Natural killer cell (primary cell): Measurements from ENCODE around the gene TFAP2D. TPM values are rescaled to one million over a fixed set of nuclear protein-coding genes. Genes with fewer than 3 reads are reported as not detected.

ENCODE experiments used
- ATAC-seq, 3 donors: fragments of 150-1000 bp in 2 of 3; fragments of 200-7000 bp in 1 of 3; cut with Tn5 transposase; 1 replicate in 1 of 3; 2 replicates in 2 of 3; pipeline ENCODE4 v1.10.0; 2021; ENCODE audit warnings: mild to moderate bottlenecking in 2 of 3, moderate library complexity in 2 of 3
- DNase-seq, 2 donors: peaks; one replicate each; pipeline versions ENCODE4 v3.0.0 to v3.0.0-alpha.2; 2013 to 2021; ENCODE audit warnings: mixed read lengths in 1 of 2
- H3K27ac ChIP-seq: one replicate; pipeline ENCODE4 v1.5.1; 2013; ENCODE audit warnings: mild to moderate bottlenecking, low read length
- H3K27me3 ChIP-seq: one replicate; pipeline ENCODE4 v1.6.1; 2013; ENCODE audit warnings: low read length; ENCODE audit not compliant: control insufficient read depth, insufficient read depth
- H3K36me3 ChIP-seq: one replicate; pipeline ENCODE4 v1.6.1; 2013; ENCODE audit warnings: low read length; ENCODE audit not compliant: control insufficient read depth, insufficient read depth
- H3K4me1 ChIP-seq: one replicate; pipeline ENCODE4 v1.6.1; 2013; ENCODE audit warnings: low read length; ENCODE audit not compliant: control insufficient read depth, insufficient read depth
- H3K4me3 ChIP-seq: one replicate; pipeline ENCODE4 v1.5.1; 2013; ENCODE audit warnings: low read length
- H3K9me3 ChIP-seq: one replicate; pipeline ENCODE4 v1.6.1; 2013; ENCODE audit warnings: low read length; ENCODE audit not compliant: control insufficient read depth, insufficient read depth
- H3K27ac Mint-ChIP-seq, 2 donors: one replicate each; pipeline ENCODE4 v1.8.0; 2022; ENCODE audit warnings: mild to moderate bottlenecking in 2 of 2, mixed read lengths in 2 of 2, moderate library complexity in 1 of 2
- H3K27me3 Mint-ChIP-seq, 2 donors: one replicate each; pipeline ENCODE4 v1.8.0; 2022; ENCODE audit warnings: low read depth in 2 of 2, mixed read lengths in 2 of 2
- H3K36me3 Mint-ChIP-seq: one replicate; pipeline ENCODE4 v1.8.0; 2022; ENCODE audit warnings: mixed read lengths
- H3K4me1 Mint-ChIP-seq, 2 donors: one replicate each; pipeline ENCODE4 v1.8.0; 2022; ENCODE audit warnings: mixed read lengths in 2 of 2
- H3K4me3 Mint-ChIP-seq: one replicate; pipeline ENCODE4 v1.8.0; 2022; ENCODE audit warnings: mild to moderate bottlenecking, moderate library complexity, mixed read lengths
- H3K9me3 Mint-ChIP-seq, 2 donors: one replicate each; pipeline ENCODE4 v1.8.0; 2022; ENCODE audit warnings: mixed read lengths in 2 of 2
- CTCF ChIP-seq: fragments of 200-600 bp; IDR thresholded peaks from one replicate; pipeline ENCODE4 v1.8.0; 2022; ENCODE audit warnings: antibody characterized with exemption
- WGBS: methylation state at CpG from one replicate; pipeline ENCODE4 v1.1.7; 2013; ENCODE audit warnings: missing lambda C conversion rate; ENCODE audit not compliant: insufficient coverage; 5-methylcytosine and 5-hydroxymethylcytosine counted together
- intact Hi-C: fragments of 100-400 bp; cut with micrococcal nuclease; formaldehyde crosslinking; loops from one replicate; pipeline ENCODE4 v1.14.2; 2022
- total RNA-seq, 4 donors: library from RNA; stranded (reverse); fragments of 120-200 nt in 1 of 4; gene quantifications; one replicate each; pipeline versions ENCODE4 v1.2.3 to v1.2.4, GENCODE V29; 2013 to 2022

TFAP2D gene
- total RNA-seq, 3 donors from 2014 or later (not counting 1 experiment from before 2014, with no cell fraction given), result not detected

GRCh38 chr6:50816115-50816675 lies 102.9 kb downstream of the TFAP2D start:
- Histone ChIP-seq H3K4me3 (peak overlapping the region; percentile 35), H3K27ac (no peak overlapping the region), H3K4me1 (no peaks in the 10 kb centered on the region), H3K27me3 (peaks cover 37% of the 10 kb centered on the region), H3K9me3 (no peaks in the 10 kb centered on the region), H3K36me3 (no peaks in the 10 kb centered on the region)
- DNase-seq (peak in 1 of 2 donors; percentile 65), ATAC-seq (no peak)
- peak; percentile 58 for TF ChIP-seq CTCF
- intact Hi-C loops, result no loop called here
- Mint-ChIP-seq H3K4me1 (peaks cover 0 to 16% of the 10 kb centered on the region in 2 donors), H3K36me3 (no peaks in the 10 kb centered on the region), H3K27ac (no peak overlapping the region), H3K4me3 (peak overlapping the region; percentile 79), H3K9me3 (peaks cover 2 to 3% of the 10 kb centered on the region in 2 donors), H3K27me3 (peaks cover 33 to 58% of the 10 kb centered on the region in 2 donors)
- WGBS, result 2% methylated on average over 9 of the region's 14 CpGs

- Histone ChIP-seq H3K36me3 (no peaks in the 10 kb centered on the region), H3K27me3 (peaks cover 43% of the 10 kb centered on the region)
- peaks cover 40 to 67% of the 10 kb centered on the region in 2 donors for H3K27me3 Mint-ChIP-seq
Measured at GRCh38 chr6:50816947-50817645, 103.8 kb downstream of the TFAP2D start.

GRCh38 chr6:50817646-50817950 lies 104.3 kb downstream of the TFAP2D start:
- no peaks in the 10 kb centered on the region for H3K36me3 ChIP-seq
- Mint-ChIP-seq H3K27ac (no peak overlapping the region), H3K27me3 (peaks cover 45 to 72% of the 10 kb centered on the region in 2 donors), H3K4me1 (peaks cover 0 to 16% of the 10 kb centered on the region in 2 donors), H3K9me3 (peaks cover 3 to 4% of the 10 kb centered on the region in 2 donors), H3K36me3 (no peaks in the 10 kb centered on the region), H3K4me3 (no peak overlapping the region)
- H3K4me1 ChIP-seq, result no peaks in the 10 kb centered on the region
- no peak overlapping the region for H3K4me3 ChIP-seq
- no peak for TF ChIP-seq CTCF
- 27% methylated on average over 1 of the region's 2 CpGs for WGBS
- peaks cover 48% of the 10 kb centered on the region for H3K27me3 ChIP-seq
- DNase-seq (no peak), ATAC-seq (no peak)
- intact Hi-C loops, result no loop called here
- H3K9me3 ChIP-seq, result no peaks in the 10 kb centered on the region
- H3K27ac ChIP-seq, result no peak overlapping the region

More at GRCh38 chr6:50816947-50817645, 103.8 kb downstream of the TFAP2D start:
- Mint-ChIP-seq H3K4me1 (peaks cover 0 to 16% of the 10 kb centered on the region in 2 donors), H3K27ac (no peak overlapping the region), H3K9me3 (peaks cover 3% of the 10 kb centered on the region in 2 donors), H3K4me3 (no peak overlapping the region), H3K36me3 (no peaks in the 10 kb centered on the region)
- Histone ChIP-seq H3K4me1 (no peaks in the 10 kb centered on the region), H3K9me3 (no peaks in the 10 kb centered on the region), H3K4me3 (no peak overlapping the region), H3K27ac (no peak overlapping the region)
- 17% methylated on average over 12 of the region's 15 CpGs for WGBS
- intact Hi-C loops, result no loop called here
- ATAC-seq, result no peak
- no peak for TF ChIP-seq CTCF
- no peak for DNase-seq
